HG03439 (cell line): ENCODE results near the gene ETFB.
"Not testable (repeated sequence)": the region's sequence is repeated elsewhere in the genome, so short reads cannot be mapped to it uniquely, and the experiment has no call there.

Source experiments
- ATAC-seq: cut with Tn5 transposase; IDR thresholded peaks from one replicate; pipeline ENCODE4 v1.9.1; 2021; ENCODE audit warnings: mild to moderate bottlenecking, moderate library complexity; ENCODE audit not compliant: unreplicated experiment

ETFB gene

DNA sequence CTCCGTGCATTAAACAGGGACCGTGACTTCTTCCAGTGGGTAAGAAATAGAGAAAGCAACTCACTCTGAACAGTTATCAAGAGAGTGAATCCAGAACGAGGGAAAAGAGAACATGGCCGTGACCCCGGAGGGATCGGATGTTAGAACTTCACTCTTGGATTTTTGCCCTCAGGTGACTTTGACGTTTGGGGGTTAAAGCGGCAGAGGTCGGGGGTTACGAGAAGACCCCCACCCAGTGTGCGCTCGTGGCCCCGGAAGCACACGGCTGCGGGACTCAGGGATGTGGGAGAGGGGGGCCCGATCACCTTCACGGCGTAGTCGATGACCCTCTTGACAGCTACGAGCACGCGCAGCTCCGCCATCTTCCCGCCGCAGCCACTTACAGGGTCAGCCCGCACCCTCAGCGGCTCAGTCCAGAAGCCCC, at the start of gene ETFB:
ETFB (minus strand) TSS at position 424 of the 424 bp plus-strand sequence; CDS start at position 362, 62 bp downstream.
- no peak for ATAC-seq

- no peak for ATAC-seq
Measured at GRCh38 chr19:51415187-51415586, 49.0 kb upstream of the ETFB start.

DNA sequence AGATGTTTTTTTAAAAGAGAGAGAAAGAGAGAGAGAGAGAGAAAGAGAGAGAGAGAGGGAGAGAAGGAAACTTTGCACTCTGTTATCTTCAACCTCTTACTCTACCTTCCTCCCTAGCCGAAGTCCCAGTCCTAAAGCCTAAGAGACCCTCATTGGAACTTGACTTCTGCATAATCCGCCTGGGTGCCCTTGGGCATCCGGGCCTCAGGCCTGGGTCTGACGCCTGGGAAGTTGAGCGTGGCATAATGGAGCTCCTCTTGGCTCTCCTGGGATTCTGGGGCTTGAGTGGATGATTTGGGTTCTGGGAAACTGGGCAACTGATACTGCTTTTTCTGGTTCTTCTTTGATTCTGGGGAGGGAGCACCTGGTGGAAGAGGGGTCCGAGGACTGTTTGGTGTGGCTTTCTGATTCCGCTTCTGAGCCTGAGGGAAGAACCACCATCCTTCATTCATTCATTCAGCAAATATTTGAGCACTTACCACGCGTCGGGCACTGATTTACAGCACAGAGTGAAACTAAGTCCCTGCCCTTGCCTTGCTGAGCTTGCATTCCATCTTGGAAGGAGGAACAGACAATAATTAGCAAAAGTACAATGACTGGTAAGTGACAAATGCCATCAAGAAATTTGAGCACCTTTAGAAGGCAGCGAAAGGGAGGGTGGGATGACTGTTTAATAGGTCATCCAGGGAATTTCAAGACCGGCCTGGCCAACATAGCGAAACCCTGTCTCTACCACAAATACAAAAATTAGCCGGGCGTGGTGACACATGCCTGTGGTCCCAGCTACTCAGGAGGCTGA, 45.0 kb upstream of the ETFB start:
- no peak for ATAC-seq

DNA sequence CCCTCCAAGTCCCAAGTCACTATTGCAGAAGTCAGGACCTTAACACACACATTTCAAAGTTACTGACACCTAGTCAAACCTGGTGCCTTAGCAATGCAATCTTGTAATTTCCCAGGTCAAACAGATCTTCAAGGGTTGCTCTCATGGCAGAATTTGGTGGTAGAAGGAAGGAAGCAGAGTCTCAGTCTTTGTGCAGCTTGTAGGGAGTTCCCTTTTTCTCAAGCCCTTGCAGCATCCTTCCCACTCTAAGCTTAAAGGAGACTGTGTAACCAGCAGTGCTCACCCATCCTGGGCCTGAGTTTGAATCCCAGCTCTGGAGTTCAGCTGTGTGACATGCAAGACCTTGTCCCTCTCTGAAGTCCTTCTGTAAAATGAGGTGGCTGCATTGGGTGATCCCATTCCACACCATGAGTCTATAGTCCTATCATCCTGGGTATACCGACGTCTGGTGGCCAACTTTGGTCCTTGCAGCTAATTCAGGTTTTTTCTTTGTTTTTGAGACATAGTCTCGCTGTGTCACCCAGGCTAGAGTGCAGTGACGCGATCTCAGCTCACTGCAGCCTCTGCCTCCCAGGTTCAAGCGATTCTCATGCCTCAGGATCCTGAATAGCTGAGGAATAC, 41.4 kb upstream of the ETFB start:
- ATAC-seq = no peak

- ATAC-seq = no peak
Measured at GRCh38 chr19:51402117-51402516, 35.9 kb upstream of the ETFB start.

DNA sequence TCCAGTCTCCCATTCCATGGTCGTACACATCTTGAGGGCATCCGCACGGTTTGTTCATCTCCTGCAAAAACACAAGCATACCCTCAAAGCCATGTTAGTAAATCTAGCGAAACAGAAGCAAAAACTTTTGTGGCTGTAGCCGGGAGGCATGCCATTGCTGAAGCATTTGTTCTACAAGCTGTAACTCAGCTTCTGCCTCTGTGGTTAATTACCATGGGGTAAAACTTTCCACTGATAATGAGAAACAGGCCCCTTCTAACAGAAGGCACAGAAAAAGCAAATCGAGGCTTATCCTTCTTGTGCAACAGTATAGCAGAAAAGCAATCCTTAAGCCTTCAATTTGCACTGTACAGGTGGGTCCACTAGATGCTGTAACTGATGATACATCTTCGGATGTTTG, 33.7 kb upstream of the ETFB start:
- not testable (repeated sequence) for ATAC-seq

GRCh38 chr19:51399231-51399630, 33.0 kb upstream of the ETFB start:
- ATAC-seq = no peak

GRCh38 chr19:51398096-51398704, 32.0 kb upstream of the ETFB start:
- no peak for ATAC-seq

DNA sequence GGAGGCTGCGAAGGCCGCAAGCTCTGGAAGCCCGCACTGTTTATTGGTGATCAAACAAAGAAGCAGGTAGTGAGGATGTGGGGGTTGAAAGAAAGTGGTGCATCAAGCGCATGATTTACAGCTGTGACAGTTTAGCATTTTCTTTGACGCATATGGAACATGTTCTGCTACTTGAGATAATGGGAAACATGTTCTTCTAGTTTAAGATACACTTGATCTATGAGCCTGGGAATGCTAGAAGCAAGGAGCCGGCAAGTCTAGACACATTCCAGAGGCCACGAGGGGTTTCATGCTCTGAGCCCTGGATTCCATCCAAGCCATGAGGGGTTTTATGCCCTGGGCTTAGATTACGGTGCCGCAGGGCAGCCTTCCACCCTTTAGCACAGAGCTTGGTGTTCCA, 31.3 kb upstream of the ETFB start:
- ATAC-seq = not testable (repeated sequence)

- ATAC-seq = no peak
Measured at GRCh38 chr19:51396175-51396574, 30.0 kb upstream of the ETFB start.

DNA sequence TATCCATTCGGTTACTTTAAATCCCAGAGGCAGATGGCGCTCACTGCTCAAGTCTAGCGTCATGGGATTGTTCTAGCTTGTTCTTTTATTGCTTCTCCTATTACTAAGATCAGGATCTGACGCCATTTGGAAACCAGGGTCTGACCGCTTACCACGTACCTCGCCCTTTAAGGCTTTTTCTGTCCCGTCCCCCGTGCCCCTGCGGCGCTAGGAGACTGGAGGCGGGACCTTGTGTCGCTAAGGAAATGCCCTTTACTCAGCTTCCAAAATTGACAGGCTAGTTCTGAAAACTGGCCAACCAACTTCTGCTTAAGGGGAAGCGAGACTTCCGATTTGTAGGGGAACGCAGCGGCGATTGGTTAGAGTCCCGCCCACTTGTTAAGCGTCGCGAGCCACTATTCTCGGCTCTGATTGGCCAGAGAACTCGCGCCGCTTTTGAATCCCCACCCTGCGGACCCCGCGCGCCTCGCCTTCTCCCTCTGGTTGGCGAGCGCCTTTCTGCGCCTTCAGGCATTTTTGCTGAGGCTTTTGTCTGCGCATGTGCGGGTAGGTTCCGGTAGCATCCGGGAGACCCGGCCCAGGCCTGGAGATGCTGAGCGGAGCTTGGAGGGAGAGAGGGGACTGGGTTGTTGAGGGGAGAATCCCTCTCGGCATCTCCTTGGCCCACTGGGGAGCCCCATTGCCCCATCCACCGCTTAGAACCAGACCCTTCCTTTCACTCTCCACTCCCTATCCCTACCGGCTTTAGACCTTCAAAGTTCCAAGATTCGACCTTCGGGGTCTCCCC, 28.1 kb upstream of the ETFB start:
- ATAC-seq = peak; percentile 86

- no peak for ATAC-seq
Measured at GRCh38 chr19:51392701-51393100, 26.5 kb upstream of the ETFB start.

GRCh38 chr19:51391073-51391611, 25.0 kb upstream of the ETFB start:
- no peak for ATAC-seq

DNA sequence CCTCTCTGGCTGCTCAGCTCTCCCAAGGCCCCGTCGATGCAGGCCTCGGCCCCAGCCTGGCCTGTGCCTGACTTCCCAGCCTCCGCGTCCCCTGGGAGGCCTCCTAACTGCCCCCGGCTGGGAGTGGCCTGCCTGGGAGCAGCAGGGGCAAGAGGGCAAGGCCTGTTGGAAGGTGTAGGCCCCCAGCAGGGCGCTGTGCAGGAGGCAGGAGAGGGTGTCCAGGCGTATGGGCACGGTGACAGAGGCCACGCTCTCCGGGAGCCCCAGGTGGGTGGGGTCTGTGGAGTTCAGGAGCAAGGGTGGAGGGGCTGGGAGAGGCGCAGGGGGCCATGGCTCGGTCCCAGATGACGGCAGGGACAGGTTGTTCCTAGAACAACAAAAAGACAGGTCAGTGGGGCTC, 23.0 kb upstream of the ETFB start:
- ATAC-seq = no peak

DNA sequence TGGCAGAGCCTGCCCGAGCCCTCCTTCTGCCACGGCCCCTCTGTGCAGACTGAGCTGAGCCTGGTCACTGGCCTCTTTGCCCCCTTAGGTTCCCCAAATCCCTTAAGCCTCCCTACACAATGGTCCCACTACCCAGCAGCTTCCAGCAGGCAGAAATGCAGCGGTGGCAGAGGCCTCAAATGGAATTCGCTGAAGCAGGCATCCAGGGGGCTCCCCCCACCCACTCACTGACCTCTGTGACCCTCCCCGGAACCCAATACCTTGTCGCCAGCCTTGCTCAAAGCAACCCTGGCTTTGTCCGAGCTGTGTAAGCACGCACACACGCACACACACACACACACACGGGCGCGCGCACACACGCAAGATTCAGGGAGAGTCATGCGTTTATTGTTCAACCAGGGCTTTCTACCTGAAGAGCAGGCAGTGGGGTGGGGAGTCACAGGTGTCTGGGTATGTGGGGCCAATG, 21.8 kb upstream of the ETFB start, which contains the start of gene LIM2:
LIM2 (minus strand) TSS at position 51 of the 466 bp plus-strand sequence. CDS start 531 bp downstream, outside the sequence.
- no peak for ATAC-seq

DNA sequence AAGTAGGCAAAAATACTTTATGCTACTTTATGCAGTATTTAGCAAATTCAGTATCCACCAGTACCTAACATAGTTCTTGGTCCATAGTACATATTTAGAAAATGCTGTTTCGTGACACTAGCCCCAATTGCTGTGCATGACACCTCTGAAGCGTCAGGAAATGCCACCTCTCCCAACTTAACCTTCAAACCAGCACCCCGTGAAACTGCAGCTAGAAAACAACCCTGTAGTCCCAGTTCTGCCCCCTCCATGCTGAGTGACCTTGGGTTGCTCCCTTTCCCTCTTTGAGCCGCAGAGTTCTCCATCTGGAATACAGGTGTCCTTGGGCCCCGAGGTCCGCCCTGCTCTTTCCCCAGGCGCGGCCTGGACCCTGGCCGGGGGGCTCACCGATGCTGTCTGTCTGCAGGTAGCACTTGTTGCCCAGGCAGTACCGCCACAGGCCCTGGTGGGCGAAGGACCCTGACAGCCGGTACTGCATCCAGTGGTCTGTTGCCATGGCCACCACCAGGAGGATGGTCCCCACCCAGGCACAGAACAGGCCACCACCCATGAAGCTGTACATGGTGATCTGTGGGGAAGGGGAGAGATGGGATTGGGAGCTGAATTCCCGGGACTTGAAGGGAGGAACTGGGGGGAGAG, 20.8 kb upstream of the ETFB start:
- ATAC-seq = no peak

GRCh38 chr19:51382004-51382403, 15.8 kb upstream of the ETFB start:
- no peak for ATAC-seq

- no peak for ATAC-seq
Measured at GRCh38 chr19:51380379-51380778, 14.2 kb upstream of the ETFB start.

GRCh38 chr19:51377422-51377821, 11.2 kb upstream of the ETFB start:
- no peak for ATAC-seq

DNA sequence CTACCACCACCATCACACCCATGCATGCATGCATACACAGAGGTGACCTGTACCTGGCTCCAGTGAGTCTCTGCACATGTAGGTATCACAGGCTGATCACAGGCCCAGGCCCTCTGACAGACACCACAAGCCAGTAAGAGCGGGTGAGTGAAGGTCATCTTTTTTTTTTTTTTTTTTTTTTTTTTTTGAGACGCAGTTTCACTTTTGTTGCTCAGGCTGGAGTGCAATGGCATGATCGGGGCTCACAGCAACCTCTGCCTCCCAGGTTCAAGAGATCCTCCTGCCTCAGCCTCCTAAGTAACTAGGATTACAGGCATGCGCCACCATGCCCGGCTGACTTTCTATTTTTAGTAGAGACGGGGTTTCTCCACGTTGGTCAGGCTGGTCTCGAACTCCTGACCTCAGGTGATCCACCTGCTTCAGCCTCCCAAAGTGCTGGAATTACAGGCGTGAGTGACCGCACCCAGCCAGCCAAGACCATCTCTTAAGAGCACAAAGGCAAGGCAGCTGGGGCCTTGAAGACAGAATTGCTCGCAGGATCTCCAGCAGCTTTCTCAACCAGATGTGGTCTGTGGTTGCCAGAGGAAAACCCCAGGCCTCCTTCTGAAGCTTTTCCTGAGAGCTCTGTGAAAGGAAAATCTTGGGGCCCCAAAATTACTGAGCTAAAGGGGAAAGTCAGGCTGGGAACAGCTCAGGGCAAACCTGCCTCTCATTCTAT, 9.5 kb upstream of the ETFB start:
- no peak for ATAC-seq
